ENCODE measurements around the gene PPP1R2C. TPM values are rescaled to one million over a fixed set of nuclear protein-coding genes. Genes with fewer than 3 reads are reported as not detected.
A peak's percentile ranks its signal among the peaks of the same experiment; 100 is the strongest.

PPP1R2C gene
- total RNA-seq, 2 experiments from 2014 or later = not detected

- H2AFZ ChIP-seq (ENCODE audit: low read length) = no peak overlapping the region
- H3K36me3 ChIP-seq (ENCODE audit: insufficient read depth, low read length) = no peaks in the 10 kb centered on the region; the same call in 1 of the 2 replicates
- H3K9me3 ChIP-seq (ENCODE audit: low read length) = no peaks in the 10 kb centered on the region
- BruUV-seq (replicated peaks) = no TSS peak
- no peak overlapping the region for H3K4me3 ChIP-seq (ENCODE audit: low read depth, low read length, poor library complexity, severe bottlenecking)
- H3K4me2 ChIP-seq (ENCODE audit: low read length) = peak overlapping the region; percentile 47
- no peak for DNase-seq (ENCODE audit: low spot score)
- H3K4me1 ChIP-seq (ENCODE audit: insufficient read depth, low read length, poor library complexity, severe bottlenecking) = peaks cover 52% of the 10 kb centered on the region
- TF ChIP-seq, protein P1, sequence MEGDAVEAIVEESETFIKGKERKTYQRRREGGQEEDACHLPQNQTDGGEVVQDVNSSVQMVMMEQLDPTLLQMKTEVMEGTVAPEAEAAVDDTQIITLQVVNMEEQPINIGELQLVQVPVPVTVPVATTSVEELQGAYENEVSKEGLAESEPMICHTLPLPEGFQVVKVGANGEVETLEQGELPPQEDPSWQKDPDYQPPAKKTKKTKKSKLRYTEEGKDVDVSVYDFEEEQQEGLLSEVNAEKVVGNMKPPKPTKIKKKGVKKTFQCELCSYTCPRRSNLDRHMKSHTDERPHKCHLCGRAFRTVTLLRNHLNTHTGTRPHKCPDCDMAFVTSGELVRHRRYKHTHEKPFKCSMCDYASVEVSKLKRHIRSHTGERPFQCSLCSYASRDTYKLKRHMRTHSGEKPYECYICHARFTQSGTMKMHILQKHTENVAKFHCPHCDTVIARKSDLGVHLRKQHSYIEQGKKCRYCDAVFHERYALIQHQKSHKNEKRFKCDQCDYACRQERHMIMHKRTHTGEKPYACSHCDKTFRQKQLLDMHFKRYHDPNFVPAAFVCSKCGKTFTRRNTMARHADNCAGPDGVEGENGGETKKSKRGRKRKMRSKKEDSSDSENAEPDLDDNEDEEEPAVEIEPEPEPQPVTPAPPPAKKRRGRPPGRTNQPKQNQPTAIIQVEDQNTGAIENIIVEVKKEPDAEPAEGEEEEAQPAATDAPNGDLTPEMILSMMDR (conservative IDR thresholded peaks at IDR 0.05; ENCODE audit: low read length) = no peak
- no peak for TF ChIP-seq EZH2phosphoT487 (IDR thresholded peaks at IDR 0.05; ENCODE audit: borderline replicate concordance, low read depth, low read length)
- intact Hi-C loops (cut with micrococcal nuclease; ENCODE audit: unreplicated experiment) = no loop called here
- H4K20me1 ChIP-seq (ENCODE audit: insufficient read depth, low read length) = no peaks in the 10 kb centered on the region
- H3K9me2 ChIP-seq (ENCODE audit: insufficient read depth, low read length) = no peaks in the 10 kb centered on the region
- peak overlapping the region; percentile 82 for H3K27ac ChIP-seq (ENCODE audit: low read depth, low read length, poor library complexity, severe bottlenecking)
- ChIA-PET CTCF (ENCODE audit: unreplicated experiment) (no interaction called here), POLR2A (interaction anchor here (0.9 to 1.6 kb wide), 4 partner anchors 10 to 197 kb away, joined by 3 to 5 read pairs (median 4); no protein-coding TSS in a partner anchor)
- no peaks in the 10 kb centered on the region for H3K79me2 ChIP-seq (ENCODE audit: insufficient read depth, low read depth, low read length)
Observed at GRCh38 chrX:42771506-42772335, 6.2 kb downstream of the PPP1R2C start.

GRCh38 chrX:42770566-42770965 is 7.4 kb downstream of the PPP1R2C start:
- no TSS peak for BruUV-seq (replicated peaks)
- intact Hi-C loops (cut with micrococcal nuclease; ENCODE audit: unreplicated experiment) = no loop called here

More at GRCh38 chrX:42770566-42770965, 7.4 kb downstream of the PPP1R2C start:
- TF ChIP-seq EZH2phosphoT487 (IDR thresholded peaks at IDR 0.05; ENCODE audit: borderline replicate concordance, low read depth, low read length) = no peak
- TF ChIP-seq, protein P1 (conservative IDR thresholded peaks at IDR 0.05; ENCODE audit: low read length) = no peak
- ChIA-PET CTCF (ENCODE audit: unreplicated experiment) (no interaction called here), POLR2A (no interaction called here)
- peaks cover 40% of the 10 kb centered on the region for H3K4me1 ChIP-seq (ENCODE audit: insufficient read depth, low read length, poor library complexity, severe bottlenecking)
- no peak overlapping the region for H3K4me3 ChIP-seq (ENCODE audit: low read depth, low read length, poor library complexity, severe bottlenecking)
- H3K9me3 ChIP-seq (ENCODE audit: low read length) = no peaks in the 10 kb centered on the region
- H3K36me3 ChIP-seq (ENCODE audit: insufficient read depth, low read length) = no peaks in the 10 kb centered on the region; the same call in 1 of the 2 replicates
- H3K79me2 ChIP-seq (ENCODE audit: insufficient read depth, low read depth, low read length) = no peaks in the 10 kb centered on the region
- H3K4me2 ChIP-seq (ENCODE audit: low read length) = no peak overlapping the region
- DNase-seq (ENCODE audit: low spot score) = no peak
- no peaks in the 10 kb centered on the region for H3K9me2 ChIP-seq (ENCODE audit: insufficient read depth, low read length)
- H4K20me1 ChIP-seq (ENCODE audit: insufficient read depth, low read length) = no peaks in the 10 kb centered on the region
- no peak overlapping the region for H3K27ac ChIP-seq (ENCODE audit: low read depth, low read length, poor library complexity, severe bottlenecking)
- H2AFZ ChIP-seq (ENCODE audit: low read length) = no peak overlapping the region

Data from OCI-LY7 (cell line).